Embryonic facial prominence (tissue), 1 donor: Measurements from ENCODE around the gene NME7.
"Not testable (repeated sequence)": the region's sequence is repeated elsewhere in the genome, so short reads cannot be mapped to it uniquely, and the experiment has no call there.

Experiments used
- DNase-seq: peaks from one replicate; pipeline ENCODE4 v3.0.0-alpha.2; 2016; ENCODE audit errors: extremely low spot score

The NME7 gene

DNA sequence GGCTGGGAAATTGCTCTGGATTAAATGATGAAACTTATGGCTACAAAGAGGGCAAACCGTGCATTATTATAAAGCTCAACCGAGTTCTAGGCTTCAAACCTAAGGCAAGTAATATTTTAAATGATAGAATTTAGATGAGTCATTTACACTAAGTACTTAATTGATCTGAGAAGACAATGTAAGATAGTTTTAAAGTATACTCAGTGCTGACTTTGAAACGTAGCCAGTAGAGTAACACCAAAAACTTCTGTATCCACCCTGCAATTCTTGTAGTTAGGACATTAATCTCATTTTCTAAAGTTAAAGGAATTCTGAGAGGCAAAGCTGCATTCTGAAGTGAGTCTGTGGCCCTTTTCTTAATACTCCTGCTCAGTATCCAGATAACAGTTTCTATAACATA lies 240.3 kb downstream of the NME7 start:
- no peak for DNase-seq

DNA sequence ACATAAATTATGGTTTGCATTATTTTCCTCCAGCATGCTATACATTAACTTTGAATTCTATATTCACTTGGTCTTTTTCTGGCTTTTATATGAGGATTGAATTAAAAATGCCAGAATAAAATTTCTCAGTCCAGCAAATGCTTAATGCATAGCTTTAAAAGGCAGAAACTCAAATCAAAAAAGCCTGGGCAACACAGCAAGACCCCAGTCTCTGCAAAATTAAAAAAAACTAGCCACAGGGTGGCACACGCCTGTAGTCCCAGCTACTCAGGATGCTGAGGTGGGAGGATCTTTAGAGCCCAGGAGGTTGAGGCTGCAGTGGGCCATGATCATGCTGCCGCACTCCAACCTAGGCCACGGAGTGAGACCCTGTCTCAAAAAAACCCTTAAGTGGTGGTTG lies 241.3 kb downstream of the NME7 start:
- no peak for DNase-seq

DNA sequence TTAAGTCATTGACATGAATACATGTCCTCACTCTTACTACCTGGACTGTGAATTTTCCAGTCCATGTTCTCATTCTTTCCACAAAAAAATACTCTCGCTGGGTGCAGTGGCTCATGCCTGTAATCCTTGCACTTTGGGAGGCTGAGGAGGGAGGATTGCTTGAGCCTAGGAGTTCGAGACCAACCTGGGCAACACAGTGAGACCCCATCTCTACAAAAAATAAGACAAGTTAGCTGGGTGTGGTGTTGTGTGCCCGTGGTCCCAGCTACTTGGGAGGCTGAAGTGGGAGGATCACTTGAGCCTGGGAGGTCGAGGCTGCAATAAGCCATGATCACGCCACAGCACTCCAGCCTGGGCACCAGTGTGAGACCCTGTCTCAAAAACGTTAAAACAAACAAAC lies 242.0 kb downstream of the NME7 start:
- not testable (repeated sequence) for DNase-seq

DNA sequence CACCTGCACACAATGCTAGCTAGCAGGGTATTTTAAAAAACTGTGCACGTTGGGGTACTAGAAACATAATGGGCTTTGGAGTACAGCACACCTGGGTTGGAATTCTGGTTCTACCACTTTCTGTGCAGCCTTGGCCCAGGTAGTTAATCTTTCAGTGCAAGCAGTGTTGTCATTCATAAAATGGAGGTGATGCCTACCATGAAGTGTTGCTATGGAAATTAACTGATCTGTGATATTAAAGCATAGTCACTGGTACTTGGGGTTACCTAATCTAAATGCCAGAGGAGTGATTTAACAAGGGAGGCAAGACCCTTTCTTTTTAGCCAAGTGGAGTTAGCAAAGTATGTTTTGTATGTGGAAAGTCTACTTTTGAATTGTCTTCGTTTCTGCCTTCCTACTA lies 243.1 kb downstream of the NME7 start:
- no peak for DNase-seq

DNA sequence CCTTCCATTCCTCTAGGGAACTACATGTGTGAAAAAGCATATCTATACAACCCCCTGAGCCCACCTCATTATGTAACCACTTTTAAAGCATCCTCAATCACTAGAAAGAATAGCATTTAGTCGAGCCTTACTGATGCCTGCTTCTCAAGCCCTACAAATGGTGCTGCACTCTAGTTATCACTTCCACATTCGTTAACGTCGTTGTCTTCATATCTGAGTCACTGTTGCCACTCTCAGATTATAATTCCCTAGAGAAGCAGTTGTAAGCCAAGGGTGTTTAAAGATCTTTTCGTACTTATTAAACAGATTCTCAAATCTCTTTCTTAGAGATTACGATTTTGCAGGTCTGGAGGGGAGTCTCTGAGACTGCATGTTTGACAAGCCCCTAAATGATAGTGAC lies 244.6 kb downstream of the NME7 start:
- no peak for DNase-seq

DNA sequence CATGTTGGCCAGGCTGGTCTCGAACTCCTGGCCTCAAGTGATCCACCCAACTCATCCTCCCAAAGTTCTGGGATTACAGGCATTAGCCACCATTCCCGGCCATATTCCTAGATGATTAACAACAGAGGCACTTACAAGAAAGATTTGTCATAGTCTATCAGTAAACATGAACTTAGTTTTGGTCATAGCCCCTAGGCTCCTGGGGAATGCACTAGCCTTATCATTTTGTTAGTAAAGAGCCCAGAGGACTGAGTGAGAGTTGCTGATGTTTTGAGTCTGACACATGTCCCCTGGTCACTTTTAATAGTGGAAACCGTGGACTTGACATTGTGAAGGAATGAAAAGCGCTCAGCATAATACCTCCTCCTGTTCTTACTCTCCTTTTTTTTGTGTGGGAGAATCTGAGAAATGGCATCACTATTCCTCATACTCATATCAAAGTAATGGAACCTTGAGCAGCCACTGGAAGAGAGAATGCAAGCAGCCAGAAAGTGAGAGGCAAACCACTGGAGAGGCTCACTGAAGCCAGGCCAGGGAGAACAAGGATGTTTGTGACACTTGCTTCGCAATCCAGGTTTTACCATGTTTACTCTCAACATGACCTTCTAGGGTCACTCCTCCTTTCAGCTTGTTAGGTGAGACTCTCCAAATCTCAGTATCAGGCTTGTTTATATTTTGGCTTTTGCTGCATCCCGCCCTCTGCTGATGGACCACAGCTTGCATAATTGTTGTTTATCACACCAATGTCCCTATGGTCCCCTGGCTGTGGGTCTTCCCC lies 246.3 kb downstream of the NME7 start:
- DNase-seq = no peak

DNA sequence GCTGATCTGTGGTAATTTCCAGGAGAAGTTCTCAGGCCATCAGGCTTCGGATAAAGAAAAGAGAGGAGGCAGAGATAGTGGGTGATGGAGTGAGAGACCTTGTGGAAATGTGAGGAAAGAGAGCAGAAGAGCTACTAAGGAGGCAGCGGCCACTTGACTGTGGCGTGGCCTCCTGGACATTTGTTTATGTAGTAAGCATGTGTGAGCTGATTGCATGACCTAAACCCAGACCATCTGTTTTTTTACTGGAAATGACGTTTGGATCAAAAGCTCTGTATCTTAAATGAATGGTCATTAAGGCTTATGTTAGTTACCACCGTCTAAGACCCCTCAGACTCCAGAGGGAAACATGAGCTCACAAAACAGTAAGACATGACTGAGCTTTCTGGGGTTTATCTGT lies 247.5 kb downstream of the NME7 start:
- no peak for DNase-seq

DNA sequence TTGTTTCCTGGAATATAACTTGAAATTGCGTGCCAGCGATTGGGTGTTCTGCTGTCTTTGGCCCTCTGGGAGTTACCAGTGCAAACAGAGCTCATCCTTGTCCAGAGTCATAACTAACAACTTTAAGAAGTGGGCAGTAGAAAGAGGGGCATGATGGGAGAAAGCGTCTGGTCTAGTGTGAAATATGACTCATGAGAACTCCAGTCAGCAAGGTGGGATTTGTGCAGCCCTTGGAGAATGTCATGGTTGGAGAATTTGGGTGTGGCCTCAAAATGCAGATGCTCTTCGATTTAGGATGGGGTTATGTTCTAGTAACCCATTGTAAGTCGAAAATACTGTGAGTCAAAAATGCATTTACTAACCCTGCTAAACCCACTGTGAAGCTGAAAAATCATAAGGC lies 248.2 kb downstream of the NME7 start:
- DNase-seq = no peak

- no peak for DNase-seq
Measured at GRCh38 chr1:169118227-169118626, 249.4 kb downstream of the NME7 start.

- no peak for DNase-seq
Measured at GRCh38 chr1:169117599-169117998, 250.0 kb downstream of the NME7 start.

DNA sequence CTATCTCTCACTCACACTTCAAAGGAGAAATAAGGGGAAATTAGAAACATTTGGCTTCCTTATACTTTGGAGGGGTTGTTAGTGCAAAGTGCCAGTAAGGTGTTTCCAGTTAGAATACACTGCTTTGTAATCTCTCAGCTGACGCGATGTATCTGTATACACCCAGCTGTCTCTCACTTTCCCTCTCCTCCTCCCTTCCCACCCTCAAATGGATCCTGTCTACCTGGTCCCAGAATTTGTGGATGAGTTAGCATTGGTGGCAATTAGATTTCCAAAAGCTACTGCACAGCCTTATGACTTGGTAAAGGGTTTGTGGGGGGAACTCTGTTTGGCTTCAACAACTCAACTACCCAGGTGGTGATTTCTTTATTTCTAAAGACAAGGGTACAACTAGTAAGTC lies 250.6 kb downstream of the NME7 start:
- no peak for DNase-seq

- no peak for DNase-seq
Measured at GRCh38 chr1:169115891-169116585, 251.6 kb downstream of the NME7 start.

- no peak for DNase-seq
Measured at GRCh38 chr1:169113613-169114119, 253.9 kb downstream of the NME7 start.

GRCh38 chr1:169112241-169112640 lies 255.4 kb downstream of the NME7 start:
- no peak for DNase-seq

DNA sequence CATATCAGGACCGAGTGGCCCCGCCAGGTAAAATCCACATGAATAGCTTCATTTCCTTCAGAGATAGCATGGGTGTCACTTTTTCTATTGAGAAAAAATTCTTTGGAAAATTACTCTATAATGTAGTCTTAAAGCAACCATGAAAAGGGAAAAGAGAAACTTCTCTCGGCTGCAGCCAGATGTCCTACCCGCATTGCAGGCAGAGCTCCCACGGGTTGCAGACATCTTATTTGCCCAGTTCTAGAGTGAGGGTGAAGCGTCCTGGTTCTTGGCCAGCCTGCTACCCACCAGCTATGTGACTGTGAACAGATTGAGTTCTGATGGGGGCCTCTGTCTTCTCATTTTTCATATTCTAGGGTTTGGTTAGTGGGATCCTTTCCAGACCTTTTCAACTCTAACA lies 256.1 kb downstream of the NME7 start:
- DNase-seq = no peak

DNA sequence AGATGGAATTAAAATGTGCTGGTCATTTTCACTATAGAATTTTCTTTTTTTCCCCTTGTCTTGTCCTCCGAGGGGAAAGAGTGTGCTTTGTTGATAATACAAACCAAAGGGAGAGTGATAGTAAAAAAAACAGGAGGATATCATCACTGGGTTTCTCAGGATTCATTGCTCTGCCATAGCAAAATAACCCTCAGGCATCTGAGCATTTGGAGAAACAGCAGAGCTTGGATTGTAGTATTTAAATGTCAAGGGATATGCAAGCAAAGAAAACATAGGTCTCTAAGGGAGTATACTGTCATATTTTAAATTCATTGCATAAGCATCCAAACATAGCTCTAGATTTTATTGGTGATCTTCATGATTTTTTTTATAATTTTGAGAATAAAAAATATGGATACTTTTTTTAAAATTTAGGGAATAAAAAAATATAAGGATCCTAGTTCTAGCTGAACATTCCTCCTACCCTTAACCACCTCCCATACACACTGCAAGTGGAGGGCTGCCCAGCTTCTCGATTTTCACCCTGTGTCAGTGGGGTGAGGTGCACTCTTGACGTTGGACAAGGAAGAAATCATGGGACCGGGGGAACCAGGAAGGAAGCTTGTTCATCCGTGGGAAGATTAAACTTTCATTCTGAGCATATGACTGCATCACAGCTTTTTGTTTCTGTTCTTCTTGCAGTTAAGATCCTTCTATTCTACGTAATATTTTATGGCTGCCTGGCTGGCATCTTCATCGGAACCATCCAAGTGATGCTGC lies 256.7 kb downstream of the NME7 start:
- DNase-seq = no peak

DNA sequence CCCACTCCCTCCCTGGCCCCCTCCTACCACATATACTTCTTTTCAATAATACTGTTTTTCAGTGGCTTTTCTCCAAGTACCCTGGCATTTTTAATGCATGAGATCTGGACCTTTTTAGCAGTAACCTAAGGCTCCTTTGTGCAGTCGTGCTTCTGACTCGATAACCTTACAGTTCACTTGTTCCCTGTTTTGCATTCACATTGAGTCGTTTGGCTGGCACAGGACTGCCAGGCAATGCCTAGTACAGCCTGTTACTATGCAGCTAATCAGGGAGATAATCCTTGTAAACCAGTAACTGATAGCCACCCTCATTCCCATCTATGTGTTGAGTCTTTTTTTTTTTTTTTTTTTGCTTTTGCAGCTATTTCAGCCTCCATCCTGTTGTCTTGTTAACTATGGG lies 257.4 kb downstream of the NME7 start:
- DNase-seq = no peak

- DNase-seq = peak; percentile 31
Measured at GRCh38 chr1:169109561-169110134, 257.9 kb downstream of the NME7 start.

DNA sequence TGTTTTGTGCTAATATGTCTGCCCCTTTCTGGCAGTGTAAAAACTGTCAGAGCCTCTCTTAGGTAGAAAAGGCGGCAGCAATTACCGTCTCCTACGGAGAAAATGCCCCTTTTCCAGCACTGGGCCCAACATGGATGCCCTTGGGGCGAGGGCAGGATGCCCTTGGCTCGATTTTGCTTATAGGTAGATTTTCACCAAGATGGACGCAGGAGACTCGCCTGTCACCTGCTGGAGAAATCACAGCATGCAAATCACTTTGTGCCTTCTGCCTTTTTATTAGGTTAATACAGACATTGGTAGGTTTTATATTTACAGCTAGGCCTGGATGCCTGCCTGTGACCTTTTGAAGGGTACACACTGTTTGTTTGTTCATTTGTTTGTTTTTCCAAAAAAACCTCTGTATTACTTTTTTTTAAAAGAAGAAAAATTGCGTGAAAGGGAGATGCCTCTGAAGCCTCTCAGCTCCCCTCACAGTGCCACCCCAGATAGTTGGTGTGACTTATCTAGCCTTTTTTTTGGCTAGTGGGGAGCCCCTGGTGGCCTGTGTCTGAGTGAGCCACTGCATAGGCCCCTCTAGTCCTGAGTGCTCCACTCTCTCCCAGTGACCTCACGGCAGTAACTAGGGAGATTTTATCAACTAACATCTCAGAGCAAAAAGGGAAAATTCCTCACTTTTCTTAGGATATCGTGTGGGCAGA lies 258.6 kb downstream of the NME7 start:
- DNase-seq = no peak

DNA sequence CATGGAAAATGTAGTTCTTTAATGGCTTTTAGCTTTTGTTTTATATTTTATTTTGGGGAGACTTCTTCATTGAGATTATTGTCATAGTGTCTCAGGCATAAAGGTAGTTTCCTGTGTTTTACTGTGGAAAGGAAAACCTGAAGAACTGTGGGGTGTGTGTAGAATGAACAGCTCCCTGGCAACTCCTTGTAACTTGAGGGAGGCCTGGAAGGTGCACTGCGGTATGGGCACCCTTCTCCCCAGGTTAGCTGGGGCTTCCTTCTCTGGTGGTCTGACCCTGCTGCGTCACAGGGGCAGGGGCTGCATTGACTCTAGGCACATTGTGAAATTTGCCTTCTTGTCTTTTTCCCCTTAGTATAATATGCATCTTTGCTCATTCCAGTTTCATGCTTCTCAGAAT lies 259.4 kb downstream of the NME7 start:
- DNase-seq = no peak

DNA sequence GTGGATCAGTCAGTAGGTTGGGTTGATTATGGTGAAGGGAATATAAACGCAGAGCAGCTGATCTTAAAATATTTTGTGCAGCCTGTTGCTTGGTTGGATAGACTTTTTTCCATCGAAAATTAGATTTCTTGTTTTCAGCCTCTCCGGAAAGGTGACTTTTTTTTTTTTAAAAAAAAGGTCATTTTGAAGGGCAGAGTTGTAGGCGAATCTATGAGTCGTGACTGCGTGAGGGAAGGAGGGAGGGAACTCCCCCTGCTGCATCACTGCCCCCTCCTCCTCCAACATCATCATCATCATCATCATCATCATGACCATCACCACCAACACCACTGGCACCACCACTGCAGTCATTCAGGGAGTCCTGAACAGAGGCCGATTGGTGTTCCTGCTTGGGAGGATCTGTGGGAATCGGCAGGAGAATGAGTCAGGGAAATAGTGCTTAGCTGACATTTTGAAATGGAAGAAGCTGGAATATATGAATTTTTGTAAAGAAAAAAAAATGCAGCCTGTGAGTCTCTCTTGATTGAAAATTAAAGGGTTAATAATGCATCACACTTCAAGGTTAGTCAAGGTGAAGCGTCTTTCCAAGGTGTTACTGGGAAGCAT lies 259.9 kb downstream of the NME7 start:
- DNase-seq = no peak
